ENCODE measurements around the gene GSG1.

The GSG1 gene

DNA sequence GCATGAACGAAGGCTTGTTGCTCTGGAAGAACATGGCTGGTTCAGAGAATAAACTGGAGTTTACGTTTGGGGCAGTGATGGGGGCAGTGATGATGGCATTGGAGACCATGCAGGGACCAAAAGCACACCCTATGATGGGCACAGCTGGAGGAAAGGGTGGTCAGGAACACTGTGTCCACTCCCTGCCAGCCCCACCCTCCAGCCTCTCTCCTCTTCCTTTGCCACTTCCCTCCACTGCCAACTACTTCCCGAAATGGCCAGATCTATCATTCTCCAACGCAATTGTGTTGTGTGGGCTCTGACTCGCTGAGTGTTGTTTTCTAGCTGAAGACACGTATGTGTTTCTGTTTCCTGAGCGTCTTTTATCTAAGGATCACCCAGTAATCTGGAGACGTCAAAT is 39.3 kb upstream of the GSG1 start:
- H3K4me3 ChIP-seq (ENCODE audit: low read depth in 1 of 2, low read length in 2 of 2): no peak overlapping the region
- H3K36me3 ChIP-seq (ENCODE audit: insufficient read depth, low read length): no peaks in the 10 kb centered on the region
- H4K20me1 ChIP-seq (ENCODE audit: insufficient read depth, low read length): no peaks in the 10 kb centered on the region
- no peaks in the 10 kb centered on the region for H3K9me3 ChIP-seq (ENCODE audit: insufficient read depth, low read length, severe bottlenecking)
- no peak overlapping the region for H2AFZ ChIP-seq (ENCODE audit: low read depth, low read length)
- DNase-seq: no peak
- H3K4me2 ChIP-seq (ENCODE audit: insufficient read depth, low read length): no peak overlapping the region
- H3K79me2 ChIP-seq (ENCODE audit: insufficient read depth, low read length): no peaks in the 10 kb centered on the region
- no peak overlapping the region for H3K9ac ChIP-seq (ENCODE audit: low read depth, low read length)
- H3K27me3 ChIP-seq (ENCODE audit: insufficient read depth, low read length, poor library complexity): no peaks in the 10 kb centered on the region
- TF ChIP-seq, protein P1, sequence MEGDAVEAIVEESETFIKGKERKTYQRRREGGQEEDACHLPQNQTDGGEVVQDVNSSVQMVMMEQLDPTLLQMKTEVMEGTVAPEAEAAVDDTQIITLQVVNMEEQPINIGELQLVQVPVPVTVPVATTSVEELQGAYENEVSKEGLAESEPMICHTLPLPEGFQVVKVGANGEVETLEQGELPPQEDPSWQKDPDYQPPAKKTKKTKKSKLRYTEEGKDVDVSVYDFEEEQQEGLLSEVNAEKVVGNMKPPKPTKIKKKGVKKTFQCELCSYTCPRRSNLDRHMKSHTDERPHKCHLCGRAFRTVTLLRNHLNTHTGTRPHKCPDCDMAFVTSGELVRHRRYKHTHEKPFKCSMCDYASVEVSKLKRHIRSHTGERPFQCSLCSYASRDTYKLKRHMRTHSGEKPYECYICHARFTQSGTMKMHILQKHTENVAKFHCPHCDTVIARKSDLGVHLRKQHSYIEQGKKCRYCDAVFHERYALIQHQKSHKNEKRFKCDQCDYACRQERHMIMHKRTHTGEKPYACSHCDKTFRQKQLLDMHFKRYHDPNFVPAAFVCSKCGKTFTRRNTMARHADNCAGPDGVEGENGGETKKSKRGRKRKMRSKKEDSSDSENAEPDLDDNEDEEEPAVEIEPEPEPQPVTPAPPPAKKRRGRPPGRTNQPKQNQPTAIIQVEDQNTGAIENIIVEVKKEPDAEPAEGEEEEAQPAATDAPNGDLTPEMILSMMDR (IDR thresholded peaks at IDR 0.05; ENCODE audit: borderline replicate concordance, extremely low read depth, low read length, poor library complexity, severe bottlenecking): no peak
- TF ChIP-seq EZH2 (IDR thresholded peaks at IDR 0.05; ENCODE audit: borderline replicate concordance, low read depth, low read length, severe bottlenecking): no peak
- H3K27ac ChIP-seq (ENCODE audit: low read length): no peak overlapping the region
- H3K4me1 ChIP-seq (ENCODE audit: insufficient read depth, low read length): no peaks in the 10 kb centered on the region
- no peak for ATAC-seq (ENCODE audit: insufficient read depth, low read depth)

DNA sequence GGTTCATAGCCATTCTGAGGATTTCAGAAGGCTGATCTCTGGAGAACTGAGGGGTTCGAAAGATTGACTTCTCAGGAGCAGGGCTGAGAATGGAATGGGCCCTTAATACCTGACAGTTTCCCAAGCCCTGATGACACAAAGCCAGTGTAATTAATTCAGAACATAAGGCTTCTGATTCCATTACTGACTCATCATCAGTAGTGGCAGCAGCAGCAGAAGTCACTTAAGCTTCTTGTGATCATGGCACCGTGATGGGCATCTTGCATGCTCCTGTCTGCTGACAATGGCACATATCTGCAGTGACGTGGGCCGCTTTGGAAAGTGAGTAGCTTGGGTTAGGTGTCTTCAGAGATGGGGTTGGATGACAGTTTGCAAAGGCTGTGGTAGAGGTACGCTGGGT is 38.2 kb upstream of the GSG1 start:
- no peak overlapping the region for H3K9ac ChIP-seq (ENCODE audit: low read depth, low read length)
- H3K4me1 ChIP-seq (ENCODE audit: insufficient read depth, low read length): no peaks in the 10 kb centered on the region
- H2AFZ ChIP-seq (ENCODE audit: low read depth, low read length): no peak overlapping the region
- H4K20me1 ChIP-seq (ENCODE audit: insufficient read depth, low read length): no peaks in the 10 kb centered on the region
- no peaks in the 10 kb centered on the region for H3K36me3 ChIP-seq (ENCODE audit: insufficient read depth, low read length)
- no peak overlapping the region for H3K27ac ChIP-seq (ENCODE audit: low read length)
- TF ChIP-seq, protein P1 (IDR thresholded peaks at IDR 0.05; ENCODE audit: borderline replicate concordance, extremely low read depth, low read length, poor library complexity, severe bottlenecking): no peak
- no peak for TF ChIP-seq EZH2 (IDR thresholded peaks at IDR 0.05; ENCODE audit: borderline replicate concordance, low read depth, low read length, severe bottlenecking)
- H3K4me3 ChIP-seq (ENCODE audit: low read depth in 1 of 2, low read length in 2 of 2): no peak overlapping the region
- ATAC-seq (ENCODE audit: insufficient read depth, low read depth) (no peak), DNase-seq (no peak)
- H3K9me3 ChIP-seq (ENCODE audit: insufficient read depth, low read length, severe bottlenecking): no peaks in the 10 kb centered on the region
- H3K79me2 ChIP-seq (ENCODE audit: insufficient read depth, low read length): no peaks in the 10 kb centered on the region
- no peak overlapping the region for H3K4me2 ChIP-seq (ENCODE audit: insufficient read depth, low read length)
- no peaks in the 10 kb centered on the region for H3K27me3 ChIP-seq (ENCODE audit: insufficient read depth, low read length, poor library complexity)

DNA sequence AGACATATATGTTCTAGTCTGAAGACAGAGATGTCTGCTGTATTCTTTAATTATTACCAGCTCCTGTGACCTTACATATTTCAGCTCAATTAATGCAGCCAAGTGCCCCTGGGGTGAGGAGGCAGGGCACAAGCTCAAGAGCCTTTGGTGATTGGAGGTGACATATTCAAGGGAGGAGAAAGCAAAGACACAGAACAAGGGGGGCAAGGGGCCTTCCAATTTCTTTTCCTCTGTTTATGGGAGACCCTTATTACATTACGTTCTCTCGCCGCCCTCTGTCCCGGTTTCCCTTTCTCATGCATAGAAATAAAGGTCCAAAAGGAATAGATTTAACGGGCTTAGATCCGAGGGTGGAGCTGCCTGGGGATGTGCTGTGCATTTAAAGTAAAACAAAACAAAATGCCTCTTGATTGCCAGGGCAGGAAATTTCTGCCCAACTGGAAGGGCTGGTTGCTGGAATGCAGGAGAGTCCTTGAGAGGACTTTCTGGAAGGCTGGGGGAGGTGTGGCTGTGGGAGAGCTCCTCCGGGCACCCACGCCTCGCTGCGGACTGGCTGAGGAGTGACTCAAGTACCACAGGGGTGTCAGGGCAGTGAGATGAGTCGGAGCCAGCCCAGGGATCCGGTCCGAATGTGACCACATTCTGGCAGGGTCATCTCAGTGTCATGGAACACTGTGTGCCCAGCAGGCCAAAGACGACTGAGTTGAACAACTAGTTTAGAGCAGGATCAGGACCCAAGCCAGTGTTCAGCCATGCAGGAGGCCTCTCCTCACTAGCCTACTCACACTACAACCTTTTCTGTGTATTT is 32.1 kb upstream of the GSG1 start:
- Histone ChIP-seq H3K9me3 (ENCODE audit: insufficient read depth, low read length, severe bottlenecking) (no peaks in the 10 kb centered on the region), H3K27ac (ENCODE audit: low read length) (no peak overlapping the region), H3K27me3 (ENCODE audit: insufficient read depth, low read length, poor library complexity) (no peaks in the 10 kb centered on the region), H3K4me3 (ENCODE audit: low read depth in 1 of 2, low read length in 2 of 2) (no peak overlapping the region), H3K36me3 (ENCODE audit: insufficient read depth, low read length) (no peaks in the 10 kb centered on the region), H3K4me1 (ENCODE audit: insufficient read depth, low read length) (no peaks in the 10 kb centered on the region), H2AFZ (ENCODE audit: low read depth, low read length) (no peak overlapping the region), H3K9ac (ENCODE audit: low read depth, low read length) (no peak overlapping the region), H3K4me2 (ENCODE audit: insufficient read depth, low read length) (no peak overlapping the region), H3K79me2 (ENCODE audit: insufficient read depth, low read length) (no peaks in the 10 kb centered on the region), H4K20me1 (ENCODE audit: insufficient read depth, low read length) (no peaks in the 10 kb centered on the region)
- DNase-seq: no peak
- TF ChIP-seq, protein P1 (IDR thresholded peaks at IDR 0.05; ENCODE audit: borderline replicate concordance, extremely low read depth, low read length, poor library complexity, severe bottlenecking): no peak
- TF ChIP-seq EZH2 (IDR thresholded peaks at IDR 0.05; ENCODE audit: borderline replicate concordance, low read depth, low read length, severe bottlenecking): no peak
- ATAC-seq (ENCODE audit: insufficient read depth, low read depth): no peak
